NCI-H146 treated with DMSO at 0.1 percent for 48 hours (cell line): ENCODE measurements around the gene TTYH2.
"Not testable (repeated sequence)": the region's sequence is repeated elsewhere in the genome, so short reads cannot be mapped to it uniquely, and the experiment has no call there.

Source experiments
- DNase-seq: peaks from one replicate; lab custom pipeline; 2025; ENCODE audit not compliant: unreplicated experiment; lab: John Stamatoyannopoulos, UW

TTYH2 gene

DNA sequence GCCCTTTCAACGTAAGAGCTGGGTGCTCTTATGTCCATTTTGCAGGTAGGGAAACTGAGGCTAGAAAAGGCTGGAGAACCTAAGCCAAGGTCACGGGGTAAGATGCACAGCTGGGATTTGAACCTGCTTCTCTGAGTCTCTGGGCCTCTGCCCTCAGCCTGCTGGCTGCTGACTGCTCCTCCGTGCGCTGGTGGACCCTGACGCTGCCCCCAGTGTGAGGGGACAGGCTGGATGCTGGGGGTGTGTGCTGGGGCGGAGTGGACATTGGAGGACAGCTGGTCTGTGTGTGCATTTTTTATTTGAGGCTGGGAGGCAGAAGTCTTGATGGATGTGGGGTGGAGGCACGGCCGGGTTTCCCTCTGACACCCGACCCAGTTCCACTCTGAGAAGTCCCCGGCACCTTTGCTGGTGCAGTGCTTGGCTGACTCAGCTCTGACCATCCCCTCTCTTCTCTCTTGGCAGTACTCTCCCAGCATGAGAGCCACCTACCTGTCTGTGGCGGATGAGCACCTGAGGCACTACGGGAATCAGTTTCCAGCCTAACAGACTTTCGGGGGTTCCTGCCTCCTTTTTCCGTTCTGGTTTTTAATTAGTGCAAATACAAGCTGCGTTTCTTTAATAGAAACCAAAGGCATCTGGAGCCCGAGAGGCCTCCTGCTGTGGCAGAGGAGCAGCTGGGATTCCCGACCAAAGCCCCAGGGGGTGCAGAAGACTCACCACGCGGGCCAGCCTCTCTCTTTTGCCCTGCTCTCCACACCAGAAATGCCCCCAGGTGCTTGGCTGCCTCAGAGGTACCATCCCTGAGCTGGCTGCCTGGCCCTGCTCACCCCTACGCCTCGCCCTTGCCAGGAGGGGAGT lies 46.5 kb downstream of the TTYH2 start:
- peak; percentile 62 for DNase-seq

GRCh38 chr17:74260525-74260850 lies 47.1 kb downstream of the TTYH2 start:
- no peak for DNase-seq

GRCh38 chr17:74262601-74263000 lies 49.2 kb downstream of the TTYH2 start:
- no peak for DNase-seq

GRCh38 chr17:74267054-74267453 lies 53.7 kb downstream of the TTYH2 start:
- DNase-seq, result not testable (repeated sequence)

DNA sequence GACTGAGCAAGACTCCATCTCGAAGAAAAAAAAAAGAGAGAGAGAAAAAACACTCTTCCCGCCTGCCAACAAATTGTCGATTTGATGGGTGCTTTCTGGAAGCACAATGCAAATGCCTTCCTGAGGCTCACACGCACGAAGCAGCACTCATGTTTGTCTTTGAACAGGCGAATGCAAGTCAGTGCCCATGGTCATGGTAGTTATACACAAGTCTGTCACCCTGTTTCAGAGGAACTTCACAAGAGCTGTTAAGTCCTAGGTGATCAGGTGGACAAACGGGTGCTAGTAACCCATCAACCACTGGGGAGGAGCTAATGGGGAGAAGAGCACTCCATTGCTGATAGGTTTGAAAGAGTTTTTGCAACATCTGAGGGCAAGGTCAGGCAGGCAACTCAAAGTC lies 54.2 kb downstream of the TTYH2 start:
- DNase-seq, result no peak

- DNase-seq, result no peak
Observed at GRCh38 chr17:74267987-74268499, 54.7 kb downstream of the TTYH2 start.

DNA sequence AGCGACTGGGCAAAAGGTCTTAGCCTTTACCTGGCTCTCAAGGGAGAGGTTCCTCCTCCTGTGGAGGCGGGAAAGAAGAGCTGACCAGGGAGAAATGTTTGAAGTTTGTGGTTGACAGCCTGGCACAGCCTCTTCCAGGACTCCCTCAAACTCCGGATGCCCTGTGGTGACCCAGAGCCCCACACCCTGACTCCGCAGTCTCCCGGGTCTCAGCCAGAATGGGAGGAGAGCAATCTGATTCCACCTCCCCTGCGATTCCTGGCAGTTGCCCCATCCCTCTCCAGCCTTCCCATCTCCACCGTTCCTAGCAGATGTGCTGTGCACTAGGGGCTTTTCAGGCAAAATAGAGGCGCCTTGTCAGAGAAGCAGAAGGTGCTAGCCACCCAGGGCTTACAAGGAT lies 55.2 kb downstream of the TTYH2 start:
- no peak for DNase-seq

DNA sequence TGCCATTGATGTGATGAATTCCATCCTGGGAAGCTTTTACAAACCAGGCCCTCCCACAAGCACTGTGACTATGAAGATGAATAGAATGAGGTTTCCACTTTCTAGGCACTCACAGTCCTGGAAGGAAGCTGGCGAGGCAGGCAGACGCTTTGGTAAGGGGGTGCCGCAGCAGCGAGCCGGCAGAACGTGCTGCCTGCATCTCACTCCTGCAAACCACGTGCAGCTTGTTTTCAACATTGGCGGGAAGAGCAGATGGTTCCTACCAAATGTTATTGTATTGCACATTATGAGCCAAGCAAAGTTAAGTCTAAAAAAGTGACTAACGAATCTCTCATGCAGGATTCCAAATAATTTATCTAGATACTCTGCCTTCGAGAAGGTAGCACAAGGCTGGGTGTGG lies 57.0 kb downstream of the TTYH2 start:
- DNase-seq, result no peak

DNA sequence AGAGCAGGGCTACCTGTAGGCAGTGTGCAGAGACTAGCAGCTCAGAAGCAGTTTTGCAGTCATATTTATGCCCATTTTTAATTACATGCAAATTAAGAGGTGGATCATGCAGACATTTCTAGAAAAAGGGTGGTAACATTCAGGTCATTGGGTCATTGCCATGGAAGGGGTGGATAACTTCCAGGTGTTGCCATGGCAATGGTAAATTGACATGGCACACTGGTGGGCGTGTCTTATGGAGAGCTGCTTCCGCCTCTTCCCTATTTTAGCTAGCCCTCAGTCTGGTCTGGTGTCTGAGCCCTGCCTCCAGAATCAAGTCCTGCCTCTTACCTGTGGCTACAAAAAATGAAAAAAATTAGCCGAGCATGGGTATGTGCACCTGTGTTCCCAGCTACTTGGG lies 57.9 kb downstream of the TTYH2 start:
- DNase-seq, result no peak

GRCh38 chr17:74271901-74272561 lies 58.7 kb downstream of the TTYH2 start:
- DNase-seq, result no peak

DNA sequence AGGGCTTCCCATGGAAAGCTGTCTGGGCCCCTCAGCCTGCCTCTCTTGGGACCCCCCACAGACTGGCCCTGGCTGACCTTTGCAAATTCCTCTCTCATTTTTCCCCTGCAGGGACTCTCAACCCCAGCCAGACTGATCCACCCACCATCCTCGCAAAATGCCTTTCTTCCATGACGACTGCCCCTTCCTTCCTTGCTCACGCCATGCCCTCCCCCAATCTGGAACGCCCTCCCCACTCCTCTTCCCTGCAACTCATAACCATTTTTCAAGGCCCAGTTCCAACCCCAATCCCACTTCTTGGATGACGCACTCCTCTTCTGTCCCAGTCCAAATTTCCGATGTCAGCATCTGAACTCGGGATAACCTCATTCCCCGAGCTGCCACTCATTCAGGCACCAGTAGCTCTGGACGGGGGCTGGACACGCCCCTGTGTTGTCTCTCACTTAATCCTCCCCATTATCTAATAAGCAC lies 59.4 kb downstream of the TTYH2 start:
- no peak for DNase-seq

DNA sequence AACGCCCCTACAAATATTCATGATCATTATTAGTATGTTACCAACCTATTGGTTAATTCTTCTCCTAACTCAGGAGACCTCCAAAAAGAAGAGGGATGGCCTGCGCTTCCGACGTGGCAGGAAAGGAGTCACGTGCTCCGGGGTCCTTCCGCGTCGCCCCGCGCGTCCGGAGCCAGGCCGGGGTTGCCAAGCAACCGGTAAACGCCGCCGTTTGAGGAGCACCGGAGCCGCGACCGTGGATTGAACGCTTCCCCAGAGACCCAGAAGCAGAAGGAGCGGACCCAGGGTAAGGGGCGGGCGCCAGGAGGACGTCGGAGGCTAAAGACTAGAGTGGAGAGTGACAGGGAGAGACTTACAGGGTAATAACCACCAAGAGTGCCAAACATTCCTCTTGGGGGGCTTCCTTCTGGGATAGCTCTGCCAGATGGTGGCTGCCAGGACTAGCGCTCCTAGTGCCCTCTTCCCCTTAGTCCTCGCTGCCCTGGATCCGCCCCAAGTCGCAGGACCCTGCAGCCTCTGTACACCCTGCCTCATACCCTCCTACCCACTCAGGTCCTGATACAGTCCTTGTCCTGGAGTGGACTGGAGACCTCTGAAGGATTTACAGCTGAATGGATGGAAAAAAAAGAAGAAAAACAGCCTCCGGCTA lies 60.8 kb downstream of the TTYH2 start, which contains the start of gene DNAI2:
Gene DNAI2, plus strand, starts transcription at position 175 of the 649 bp plus-strand sequence. CDS start 7,584 bp downstream, outside the sequence.
- peak; percentile 15 for DNase-seq

DNA sequence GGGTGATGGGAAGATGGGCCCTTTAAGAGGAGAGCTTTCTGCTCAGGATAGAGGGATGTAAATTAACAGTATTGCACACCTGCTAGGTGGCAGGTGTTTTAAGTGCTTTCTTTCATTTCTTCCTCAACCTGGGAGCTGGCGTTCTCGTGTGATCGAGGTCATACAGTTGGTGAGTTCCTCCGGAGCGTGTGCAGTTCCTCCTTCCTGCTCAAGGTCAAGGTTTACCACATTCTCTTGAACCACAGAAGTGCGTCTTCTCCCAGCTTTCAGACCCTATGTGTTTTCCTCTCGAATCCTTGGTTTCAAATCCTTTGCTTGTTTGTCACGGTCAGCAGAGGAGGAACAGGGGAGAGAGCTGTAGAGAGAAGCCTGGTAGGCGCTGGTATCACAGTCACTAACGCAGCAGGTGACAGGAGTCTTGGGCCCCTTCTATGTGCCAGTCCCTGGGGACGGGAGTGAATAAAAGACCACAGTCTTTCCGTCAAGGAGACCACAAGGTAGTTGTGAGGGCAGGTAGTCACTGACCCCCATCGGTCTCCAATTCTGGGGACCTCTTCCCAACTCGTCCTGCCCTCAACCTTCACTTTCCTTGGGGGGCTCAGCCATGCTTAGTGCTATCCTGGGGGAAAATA lies 61.5 kb downstream of the TTYH2 start:
- peak; percentile 29 for DNase-seq

GRCh38 chr17:74276051-74276476 lies 62.7 kb downstream of the TTYH2 start:
- DNase-seq, result no peak

GRCh38 chr17:74276541-74277009 lies 63.2 kb downstream of the TTYH2 start:
- DNase-seq, result no peak

DNA sequence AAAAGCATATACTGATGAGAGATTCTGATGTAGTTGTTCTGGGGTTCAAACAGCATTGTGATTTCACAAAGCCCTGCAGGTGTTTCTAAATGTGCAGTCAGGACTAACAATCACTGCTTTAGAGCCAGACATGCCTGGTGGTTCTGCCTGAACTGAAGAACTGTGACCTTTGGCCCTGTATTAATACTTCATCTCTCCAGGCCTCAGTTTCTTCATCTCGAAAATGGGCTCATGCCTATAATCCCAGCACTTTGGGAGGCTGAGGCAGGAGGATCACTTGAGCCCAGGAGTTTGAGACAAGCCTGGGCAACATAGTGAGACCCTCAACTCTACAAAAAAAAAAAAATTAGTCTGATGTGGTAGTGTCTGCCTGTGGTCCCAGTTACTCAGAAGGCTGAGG lies 64.6 kb downstream of the TTYH2 start:
- DNase-seq, result no peak

DNA sequence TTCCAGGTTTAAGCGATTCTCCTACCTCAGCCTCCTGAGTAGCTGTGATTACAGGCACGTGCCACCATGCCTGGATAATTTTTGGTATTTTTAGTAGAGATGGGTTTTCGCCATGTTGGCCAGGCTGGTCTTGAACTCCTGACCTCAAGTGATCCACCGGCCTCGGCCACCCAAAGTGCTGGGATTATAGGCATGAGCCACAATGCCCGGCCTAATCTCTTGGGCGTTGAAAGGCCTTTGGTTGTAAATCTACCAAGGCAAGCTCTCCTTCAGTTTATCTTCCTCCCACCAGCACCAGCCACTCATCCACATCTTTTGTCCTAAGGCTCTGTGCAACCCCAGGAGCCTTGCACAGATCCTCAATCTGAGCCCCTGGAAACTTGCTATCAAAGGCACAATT lies 66.2 kb downstream of the TTYH2 start:
- not testable (repeated sequence) for DNase-seq

- no peak for DNase-seq
Observed at GRCh38 chr17:74280093-74280513, 66.7 kb downstream of the TTYH2 start.

DNA sequence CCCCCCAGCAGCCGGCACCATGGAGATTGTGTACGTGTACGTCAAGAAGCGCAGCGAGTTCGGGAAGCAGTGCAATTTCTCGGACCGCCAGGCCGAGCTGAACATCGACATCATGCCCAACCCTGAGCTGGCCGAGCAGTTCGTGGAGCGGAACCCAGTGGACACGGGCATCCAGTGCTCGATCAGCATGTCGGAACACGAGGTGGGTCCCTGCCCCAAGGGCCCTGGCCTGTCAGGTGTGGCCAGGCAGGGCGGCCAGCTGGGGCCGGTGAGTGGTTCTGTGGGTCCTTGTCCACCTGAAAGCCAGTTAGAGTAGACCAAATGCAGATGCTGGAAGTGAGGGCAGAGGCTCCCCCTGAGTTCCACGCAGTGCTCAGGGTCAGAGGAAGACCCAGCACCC lies 68.4 kb downstream of the TTYH2 start:
- no peak for DNase-seq

GRCh38 chr17:74282274-74282586 lies 68.9 kb downstream of the TTYH2 start:
- DNase-seq, result not testable (repeated sequence)
